Right lobe of liver (tissue), 4 donors: ENCODE data around the gene CDHR1.

ENCODE experiments used
- POLR2A ChIP-seq: fragments of 450-650 bp; IDR thresholded peaks from one replicate; pipeline ENCODE4 v1.6.1; 2017; ENCODE audit warnings: antibody characterized with exemption, mild to moderate bottlenecking
- TF ChIP-seq, protein P1 (sequence below), 4 donors: fragments of 200-600 bp in 3 of 4; fragments of 450-650 bp in 1 of 4; IDR thresholded peaks; one replicate each; pipeline versions ENCODE4 v1.5.1 to v1.8.0; 2016 to 2022; ENCODE audit warnings: antibody characterized with exemption in 4 of 4, mild to moderate bottlenecking in 2 of 4
- donor health status: DM: no; HTN: no; CAD: no.
- donor health status: DM: no; HTN: no; CAD: no.
- donor health status: DM: no; HTN: yes; CAD: no.

DNA sequence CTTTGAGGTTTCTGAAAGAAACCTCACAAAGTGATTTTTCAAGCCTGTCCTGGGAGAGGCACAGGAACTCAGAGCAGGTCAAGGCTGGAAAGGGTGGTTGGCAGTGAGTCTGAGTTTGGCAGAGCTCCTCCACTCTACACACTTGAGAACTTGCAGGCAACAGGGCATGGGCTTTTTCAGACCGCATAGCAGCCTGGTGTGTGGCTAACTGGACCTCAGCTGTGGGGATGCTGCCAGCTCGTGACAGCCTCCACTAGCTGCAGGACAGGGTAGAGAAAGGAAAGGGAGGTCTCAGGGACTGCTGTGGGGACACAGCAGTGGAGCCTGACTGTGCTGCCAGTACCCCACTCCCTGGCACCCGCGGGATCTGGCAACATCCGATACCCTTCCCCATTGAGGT is 2.6 kb downstream of the CDHR1 start:
- TF ChIP-seq, protein P1, sequence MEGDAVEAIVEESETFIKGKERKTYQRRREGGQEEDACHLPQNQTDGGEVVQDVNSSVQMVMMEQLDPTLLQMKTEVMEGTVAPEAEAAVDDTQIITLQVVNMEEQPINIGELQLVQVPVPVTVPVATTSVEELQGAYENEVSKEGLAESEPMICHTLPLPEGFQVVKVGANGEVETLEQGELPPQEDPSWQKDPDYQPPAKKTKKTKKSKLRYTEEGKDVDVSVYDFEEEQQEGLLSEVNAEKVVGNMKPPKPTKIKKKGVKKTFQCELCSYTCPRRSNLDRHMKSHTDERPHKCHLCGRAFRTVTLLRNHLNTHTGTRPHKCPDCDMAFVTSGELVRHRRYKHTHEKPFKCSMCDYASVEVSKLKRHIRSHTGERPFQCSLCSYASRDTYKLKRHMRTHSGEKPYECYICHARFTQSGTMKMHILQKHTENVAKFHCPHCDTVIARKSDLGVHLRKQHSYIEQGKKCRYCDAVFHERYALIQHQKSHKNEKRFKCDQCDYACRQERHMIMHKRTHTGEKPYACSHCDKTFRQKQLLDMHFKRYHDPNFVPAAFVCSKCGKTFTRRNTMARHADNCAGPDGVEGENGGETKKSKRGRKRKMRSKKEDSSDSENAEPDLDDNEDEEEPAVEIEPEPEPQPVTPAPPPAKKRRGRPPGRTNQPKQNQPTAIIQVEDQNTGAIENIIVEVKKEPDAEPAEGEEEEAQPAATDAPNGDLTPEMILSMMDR (IDR thresholded peaks at IDR 0.05): no peak
- TF ChIP-seq POLR2A: no peak
